Stimulated activated CD4-positive, alpha-beta T cell treated with anti-CD3 and anti-CD28 coated beads, Interleukin-15, amount 100 ng/mL, for 1 hour (primary cell): ENCODE data around the gene TMEM271.
"Not testable (repeated sequence)": the region's sequence is repeated elsewhere in the genome, so short reads cannot be mapped to it uniquely, and the experiment has no call there.

Source experiments
- DNase-seq, 2 donors: peaks; one replicate each; pipeline ENCODE4 v3.0.0-alpha.2; 2020; ENCODE audit warnings: low read depth in 1 of 2, low spot score in 1 of 2

The TMEM271 gene

DNA sequence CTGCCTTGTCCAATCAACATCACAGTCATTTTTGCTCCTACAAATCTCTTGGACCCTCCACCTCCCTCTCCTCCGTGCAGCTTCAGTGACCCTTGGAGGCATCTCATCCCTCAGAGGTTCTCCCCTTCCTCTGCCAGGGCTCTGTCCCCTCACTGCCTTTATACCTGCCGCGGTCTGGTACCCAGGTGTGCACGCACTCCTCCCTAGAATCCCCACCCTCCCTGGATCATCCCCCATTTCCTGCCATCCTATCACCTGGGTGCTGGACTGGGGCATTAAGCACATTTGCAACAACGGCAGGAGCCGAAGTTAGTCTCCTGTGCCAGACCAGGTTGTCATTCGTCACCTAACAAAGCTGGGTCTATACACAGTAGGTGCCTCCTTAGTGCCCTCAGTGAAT is 10.1 kb downstream of the TMEM271 start:
- no peak for DNase-seq

DNA sequence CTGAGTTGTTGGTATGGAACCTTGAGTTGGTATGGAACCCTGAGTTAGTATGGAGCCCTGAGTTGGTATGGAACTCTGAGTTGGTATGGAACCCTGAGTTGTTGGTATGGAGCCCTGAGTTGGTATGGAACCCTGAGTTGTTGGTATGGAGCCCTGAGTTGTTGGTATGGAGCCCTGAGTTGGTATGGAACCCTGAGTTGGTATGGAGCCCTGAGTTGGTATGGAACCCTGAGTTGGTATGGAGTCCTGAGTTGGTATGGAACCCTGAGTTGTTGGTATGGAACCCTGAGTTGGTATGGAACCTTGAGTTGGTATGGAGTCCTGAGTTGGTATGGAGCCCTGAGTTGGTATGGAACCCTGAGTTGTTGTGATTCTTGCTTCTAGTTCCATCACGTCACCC is 10.5 kb downstream of the TMEM271 start:
- not testable (repeated sequence) for DNase-seq

GRCh38 chr4:562458-562857 is 13.6 kb downstream of the TMEM271 start:
- not testable (repeated sequence) for DNase-seq

DNA sequence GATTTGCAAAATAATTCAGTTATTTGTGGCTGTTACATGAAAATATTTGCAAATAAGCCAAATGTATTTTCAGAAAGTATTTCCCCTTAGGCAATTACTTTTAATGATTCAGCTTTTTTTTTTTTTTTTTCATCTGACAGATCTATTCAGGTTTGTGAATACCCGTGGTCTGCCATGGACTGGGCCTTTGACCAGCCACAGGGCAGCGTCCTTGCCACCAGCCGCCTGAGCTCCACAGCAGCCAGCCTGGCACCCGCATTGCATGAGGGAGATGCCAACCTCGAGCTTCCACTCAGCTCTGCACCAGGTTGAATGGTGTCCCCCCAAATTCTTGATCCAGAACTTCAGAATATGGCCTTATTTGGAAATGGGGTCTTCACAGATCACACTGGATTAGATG is 14.7 kb downstream of the TMEM271 start:
- DNase-seq = no peak

DNA sequence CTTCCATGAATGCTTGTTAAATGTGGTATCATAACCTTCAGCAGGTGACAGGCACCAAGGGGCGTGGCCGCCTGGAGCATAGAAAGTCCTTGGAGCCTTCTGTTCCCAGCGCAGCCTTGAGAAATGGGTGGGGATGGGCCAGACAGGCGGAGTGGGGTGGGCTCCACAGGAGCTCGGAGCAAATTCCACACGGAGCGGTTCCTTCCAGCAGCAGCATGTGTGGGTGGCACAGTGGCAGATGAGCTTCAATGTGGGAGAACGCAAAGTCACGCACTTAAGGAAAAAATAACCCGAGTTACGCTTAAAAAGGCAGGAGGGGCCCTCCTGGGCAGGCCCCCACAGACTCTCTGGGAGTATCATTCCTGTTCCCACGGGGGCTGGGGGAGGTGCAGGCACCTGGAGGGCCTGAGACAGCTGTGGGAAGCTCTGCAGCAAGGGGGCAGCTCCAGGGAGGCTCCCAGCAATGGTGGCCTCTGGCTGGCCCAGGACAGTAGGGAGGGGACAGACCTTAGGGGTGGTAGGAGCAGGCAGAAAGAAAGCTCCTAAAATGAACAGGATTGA is 15.3 kb downstream of the TMEM271 start:
- no peak for DNase-seq

DNA sequence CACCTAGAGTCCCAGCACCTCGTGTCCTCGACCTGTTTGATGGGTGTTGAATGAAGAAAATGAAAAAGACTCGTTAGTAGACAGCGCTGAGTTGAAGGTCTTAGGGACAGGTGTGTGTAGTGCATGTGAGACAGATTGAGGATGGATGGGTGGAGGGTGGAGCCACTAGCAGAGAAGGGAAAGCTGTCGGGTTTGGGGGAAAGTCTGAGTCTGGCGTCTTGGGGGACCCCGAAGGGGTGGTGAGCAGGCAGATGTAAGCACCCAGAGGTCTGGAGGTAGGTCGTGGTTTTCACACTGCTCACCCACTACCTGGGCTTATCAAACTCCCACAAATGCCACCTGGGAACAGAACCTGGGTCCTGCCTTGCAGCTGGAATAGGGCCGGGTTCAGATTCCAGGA is 16.0 kb downstream of the TMEM271 start:
- DNase-seq = no peak

DNA sequence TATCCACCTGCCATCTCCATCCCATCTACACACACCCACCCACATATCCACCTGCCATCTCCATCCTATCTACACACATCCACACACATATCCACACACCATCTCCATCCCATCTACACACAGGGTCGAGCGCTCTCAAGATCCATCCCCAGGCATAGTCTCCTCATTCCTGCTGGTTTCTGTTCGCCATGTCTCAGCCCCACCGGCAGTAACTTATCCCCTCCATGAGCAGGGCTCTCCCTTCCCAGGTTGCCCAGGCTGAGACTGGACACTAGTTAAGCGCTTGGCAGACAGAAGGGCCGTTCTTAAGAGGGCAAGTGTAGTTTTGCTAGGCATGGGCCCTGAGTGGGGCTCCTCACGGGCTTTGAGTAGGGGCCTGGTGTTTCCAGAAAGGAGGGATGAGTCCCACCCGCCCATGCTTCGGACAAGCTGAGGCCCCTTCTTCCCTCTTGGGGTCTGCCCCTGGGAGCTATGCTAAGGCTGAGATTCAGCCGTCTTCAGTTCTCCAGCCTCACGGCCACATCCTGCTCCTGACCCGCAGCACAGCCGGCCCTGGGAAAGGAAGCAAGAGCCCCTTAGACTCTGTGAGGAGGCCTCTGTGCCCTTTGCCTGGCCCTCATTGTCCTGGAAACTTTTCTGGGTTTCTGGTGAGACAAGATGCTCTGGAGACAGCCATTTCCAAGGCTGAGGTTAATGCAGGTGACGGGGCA is 20.4 kb downstream of the TMEM271 start:
- DNase-seq = no peak

- not testable (repeated sequence) for DNase-seq
Measured at GRCh38 chr4:554793-555320, 21.2 kb downstream of the TMEM271 start.

DNA sequence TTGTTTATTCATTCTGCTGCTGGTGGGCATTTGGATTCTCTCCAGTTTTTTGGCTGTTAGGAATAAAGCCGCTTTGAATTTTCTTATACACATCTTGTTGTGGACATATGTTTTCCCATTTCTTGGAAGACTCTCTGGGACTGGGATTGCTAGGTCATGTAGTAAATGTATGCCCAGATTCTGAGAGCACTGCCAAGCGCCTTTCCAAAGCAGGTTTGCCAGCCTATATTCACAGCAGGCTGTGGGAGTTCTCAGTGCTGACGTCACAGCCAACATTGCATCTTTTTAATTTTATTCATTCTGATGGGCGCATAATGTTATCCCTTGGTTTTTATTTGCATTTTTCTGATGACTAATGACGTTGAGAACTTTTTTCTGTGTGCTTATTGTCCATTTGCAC is 24.1 kb downstream of the TMEM271 start:
- DNase-seq = no peak

DNA sequence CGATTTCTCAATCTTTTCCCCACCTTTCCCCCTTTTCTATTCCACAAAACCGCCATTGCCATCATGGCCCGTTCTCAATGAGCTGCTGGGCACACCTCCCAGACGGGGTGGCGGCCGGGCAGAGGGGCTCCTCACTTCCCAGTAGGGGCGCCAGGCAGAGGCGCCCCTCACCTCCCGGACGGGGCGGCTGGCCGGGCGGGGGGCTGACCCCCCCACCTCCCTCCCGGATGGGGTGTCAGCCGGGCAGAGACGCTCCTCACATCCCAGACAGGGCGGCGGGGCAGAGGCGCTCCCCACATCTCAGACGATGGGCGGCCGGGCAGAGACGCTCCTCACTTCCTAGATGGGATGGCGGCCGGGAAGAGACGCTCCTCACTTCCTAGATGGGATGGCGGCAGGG is 25.8 kb downstream of the TMEM271 start:
- DNase-seq = not testable (repeated sequence)

- DNase-seq = no peak
Measured at GRCh38 chr4:548976-549375, 27.1 kb downstream of the TMEM271 start.

- no peak for DNase-seq
Measured at GRCh38 chr4:545612-546011, 30.5 kb downstream of the TMEM271 start.

DNA sequence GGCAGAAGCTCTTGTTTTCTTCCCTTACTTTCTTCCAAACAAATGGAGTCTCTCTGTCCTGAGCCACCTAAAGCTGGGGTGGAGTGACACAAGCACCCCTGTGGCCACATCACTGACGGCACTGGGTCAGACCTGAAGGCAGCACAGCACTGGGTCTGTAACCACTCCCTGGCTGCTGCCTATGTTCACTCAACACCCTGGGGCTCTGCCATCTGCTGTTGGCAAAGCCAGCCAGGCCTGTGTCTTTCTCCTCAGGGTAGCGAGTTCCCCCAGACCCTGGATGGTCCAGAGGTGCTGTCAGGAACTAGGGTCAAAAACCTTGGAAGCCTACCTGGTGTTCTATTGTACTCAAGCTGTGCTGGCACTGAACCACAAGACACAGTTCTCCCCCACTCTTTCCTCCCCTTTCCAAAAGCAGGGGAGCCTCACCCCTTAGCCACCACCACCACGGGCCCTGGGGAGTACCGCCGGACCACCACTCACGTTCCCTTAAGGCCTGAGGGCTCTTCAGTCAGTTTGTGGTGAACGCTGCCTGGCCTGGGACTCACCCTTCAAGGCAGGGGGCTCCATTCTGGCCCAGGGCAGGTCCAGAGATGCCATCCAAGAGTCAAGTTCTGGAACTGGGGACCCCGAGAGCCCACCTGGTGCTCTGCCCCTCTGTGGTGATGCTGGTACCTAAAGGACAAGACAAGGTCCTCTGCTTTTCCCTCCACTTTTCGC is 31.5 kb downstream of the TMEM271 start:
- DNase-seq = no peak

DNA sequence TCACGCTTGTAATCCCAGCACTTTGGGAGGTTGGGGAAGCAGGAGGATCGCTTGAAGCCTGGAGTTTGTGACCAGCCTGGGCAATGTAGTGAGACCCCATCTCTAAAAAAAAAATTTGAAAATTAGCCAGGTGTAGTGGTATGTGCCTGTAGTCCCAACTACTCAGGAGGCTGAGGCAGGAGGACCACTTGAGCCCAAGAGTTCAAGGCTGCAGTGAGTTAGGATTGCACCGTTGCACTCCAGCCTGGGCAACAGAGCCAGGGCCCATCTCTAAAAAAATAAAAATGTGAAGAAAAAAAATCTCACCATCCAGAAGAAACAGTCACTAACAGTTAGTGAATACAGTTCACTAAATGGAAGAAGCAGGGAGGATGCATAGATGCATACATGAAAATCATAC is 34.8 kb downstream of the TMEM271 start:
- DNase-seq = no peak

DNA sequence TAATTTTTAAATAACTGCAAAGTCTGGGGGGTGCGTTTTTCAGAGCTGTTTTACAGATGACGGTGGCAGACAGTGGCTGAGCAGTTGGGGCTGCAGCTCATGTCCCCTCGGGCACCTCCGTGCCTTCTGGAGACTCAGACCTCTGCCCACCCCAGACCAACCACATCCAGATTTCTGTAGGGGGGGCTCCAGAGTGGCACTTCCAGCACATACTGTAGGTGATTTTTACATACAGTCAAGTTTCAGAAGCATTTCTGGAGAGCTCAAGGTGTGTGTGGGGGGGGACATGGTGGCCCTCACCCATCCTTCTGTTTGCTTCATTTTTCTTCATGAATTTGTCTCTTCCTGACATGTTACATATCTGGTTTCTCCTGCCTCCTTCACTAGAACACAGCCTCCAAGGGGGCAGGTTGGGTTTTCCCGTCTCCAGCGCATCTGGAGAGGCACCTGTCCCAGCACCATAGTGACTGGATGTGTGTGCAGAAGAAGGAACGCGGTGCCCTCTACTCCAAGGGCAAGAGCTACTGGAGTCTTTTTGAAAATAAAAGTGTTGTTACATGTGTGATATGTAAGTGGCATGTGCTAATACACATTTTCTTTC is 37.5 kb downstream of the TMEM271 start:
- no peak for DNase-seq

DNA sequence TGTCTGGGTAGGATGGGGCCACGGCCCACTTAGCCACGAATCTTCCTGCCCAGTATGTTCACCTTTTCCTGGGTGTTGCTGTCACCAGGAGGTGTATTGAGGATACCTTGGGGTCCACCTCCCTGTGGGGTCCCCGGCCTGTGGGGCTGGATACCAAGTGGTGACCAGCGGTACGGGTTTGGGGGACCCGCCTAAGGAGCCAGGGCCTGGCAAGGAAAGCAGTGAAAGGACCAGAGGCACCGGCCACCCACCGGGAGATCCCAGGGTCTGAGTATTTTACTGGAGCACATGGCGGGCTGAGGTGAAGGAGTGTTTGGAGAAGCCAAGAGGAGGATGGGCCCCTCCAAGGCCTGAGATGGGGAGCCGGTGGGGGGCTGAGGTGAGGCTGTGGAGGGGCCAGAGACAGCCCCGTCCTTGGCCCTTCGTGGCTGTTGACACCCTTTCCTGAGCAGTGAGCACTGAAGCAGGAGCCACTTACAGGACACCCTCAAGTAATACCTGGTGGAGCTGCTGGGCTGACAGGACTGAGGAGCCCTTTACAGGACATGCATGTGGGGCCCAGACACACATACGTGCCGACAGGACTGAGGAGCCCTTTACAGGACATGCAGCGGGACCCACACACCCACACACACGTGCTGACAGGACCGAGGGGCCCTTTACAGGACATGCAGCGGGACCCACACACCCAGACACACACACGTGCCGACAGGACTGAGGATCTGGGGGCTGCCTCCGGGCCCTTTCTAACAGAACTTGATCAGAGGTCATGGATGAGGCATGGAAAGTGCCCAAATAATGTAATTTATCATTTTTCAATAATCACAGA is 38.4 kb downstream of the TMEM271 start:
- no peak for DNase-seq

DNA sequence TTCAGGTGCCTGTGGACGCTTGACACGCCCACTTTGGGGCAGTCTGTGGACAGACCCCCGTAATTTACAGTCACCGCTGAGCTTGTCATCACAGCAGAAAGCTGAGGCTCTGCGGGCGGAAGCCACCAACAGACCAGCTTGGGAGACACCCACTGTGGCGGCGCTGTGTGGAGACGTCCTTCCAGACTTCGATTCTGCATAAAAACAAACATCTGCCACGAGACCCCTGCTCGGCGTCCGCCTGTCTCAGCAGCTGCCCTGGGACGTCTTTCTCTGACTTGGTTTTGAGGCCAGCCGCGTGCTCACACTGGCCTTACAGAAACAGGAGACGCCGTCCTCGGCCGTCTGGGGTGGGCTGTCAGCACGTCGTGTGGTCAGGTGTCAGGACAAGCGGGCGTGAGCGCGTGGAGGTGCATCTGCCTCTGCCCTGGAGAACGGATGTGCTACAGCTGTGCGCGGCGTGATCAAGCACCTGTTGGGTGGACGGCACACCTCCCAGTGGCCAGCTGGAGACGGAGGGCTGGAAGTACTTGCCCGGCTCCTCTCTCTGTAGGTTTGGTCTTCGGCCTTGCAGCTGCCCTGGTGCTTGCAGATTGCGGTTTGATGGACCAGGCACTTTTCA is 39.6 kb downstream of the TMEM271 start:
- DNase-seq = no peak

GRCh38 chr4:535924-536281 is 40.2 kb downstream of the TMEM271 start:
- no peak for DNase-seq

GRCh38 chr4:535181-535923 is 40.7 kb downstream of the TMEM271 start:
- DNase-seq = no peak

DNA sequence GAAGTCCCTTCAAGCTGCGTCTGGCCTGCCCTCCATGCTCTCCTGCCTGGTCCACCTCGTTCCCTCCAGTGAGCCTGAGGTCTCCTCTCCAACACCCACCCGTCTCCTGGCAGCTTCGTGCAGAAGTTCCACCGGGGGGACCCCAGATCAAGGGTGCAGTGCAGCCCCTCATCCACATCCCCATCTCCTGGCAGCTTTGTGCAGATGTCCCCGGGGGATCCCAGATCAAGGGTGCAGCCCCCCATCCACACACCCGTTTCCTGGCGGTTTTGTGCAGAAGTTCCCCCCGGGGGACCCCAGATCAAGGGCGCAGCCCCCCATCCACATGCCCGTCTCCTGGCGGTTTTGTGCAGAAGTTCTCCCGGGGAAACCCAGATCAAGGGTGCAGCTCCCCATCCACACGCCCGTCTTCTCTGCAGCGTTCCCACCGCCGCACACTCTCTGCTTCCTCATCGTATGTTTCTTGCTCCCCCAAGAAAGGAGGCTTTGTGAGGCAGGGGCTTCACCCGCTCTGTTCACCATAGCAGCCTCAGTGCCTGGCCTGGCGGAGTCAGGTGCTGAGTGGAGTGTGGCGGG is 41.4 kb downstream of the TMEM271 start:
- no peak for DNase-seq
